Loucy (cell line): ENCODE data around the gene TXNDC17.

Source experiments
- H2AFZ ChIP-seq: fragments of 200-600 bp; sonication (generic); 2 replicates; pipeline ENCODE4 v1.6.0; 2016; ENCODE audit warnings: antibody characterized with exemption, mild to moderate bottlenecking, low read length, moderate library complexity
- H3F3A ChIP-seq: fragments of 200-600 bp; 2 replicates; pipeline ENCODE4 v1.6.0; 2016; ENCODE audit warnings: antibody characterized with exemption, low read depth, mild to moderate bottlenecking
- H3K27me3 ChIP-seq: fragments of 200-600 bp; sonication (generic); 2 replicates; pipeline ENCODE4 v1.6.1; 2014; ENCODE audit warnings: low read length, mild to moderate bottlenecking; ENCODE audit not compliant: insufficient read depth, poor library complexity, severe bottlenecking
- H3K36me3 ChIP-seq: fragments of 200-600 bp; sonication (generic); 2 replicates; pipeline ENCODE4 v1.6.1; 2016; ENCODE audit warnings: low read length; ENCODE audit not compliant: insufficient read depth
- H3K4me1 ChIP-seq: fragments of 200-600 bp; sonication (generic); 2 replicates; pipeline ENCODE4 v1.5.1; 2014; ENCODE audit warnings: low read length, mild to moderate bottlenecking; ENCODE audit not compliant: insufficient read depth, poor library complexity, severe bottlenecking
- H3K4me2 ChIP-seq: fragments of 200-600 bp; sonication (generic); 2 replicates; pipeline ENCODE4 v1.6.0; 2014; ENCODE audit warnings: antibody characterized with exemption, low read length, low read depth, mild to moderate bottlenecking; ENCODE audit not compliant: poor library complexity, severe bottlenecking
- H3K4me3 ChIP-seq: fragments of 200-600 bp; sonication (generic); 2 replicates; pipeline ENCODE4 v1.5.1; 2014; ENCODE audit warnings: low read length, mild to moderate bottlenecking, mixed read lengths; ENCODE audit not compliant: poor library complexity, severe bottlenecking
- H3K79me2 ChIP-seq: fragments of 200-600 bp; sonication (generic); 2 replicates; pipeline ENCODE4 v1.6.1; 2014; ENCODE audit warnings: low read length; ENCODE audit not compliant: insufficient read depth
- H3K9ac ChIP-seq: fragments of 200-600 bp; sonication (generic); 2 replicates; pipeline ENCODE4 v1.6.0; 2014; ENCODE audit warnings: mild to moderate bottlenecking, low read depth, low read length, moderate library complexity; ENCODE audit not compliant: poor library complexity, severe bottlenecking
- H3K9me2 ChIP-seq: fragments of 200-600 bp; sonication (generic); replicated peaks from 2 replicates; pipeline ENCODE4 v1.6.1; 2016; ENCODE audit warnings: low read depth, low read length, mixed read lengths
- H3K9me3 ChIP-seq: fragments of 200-600 bp; sonication (generic); 2 replicates; pipeline ENCODE4 v1.6.1; 2014; ENCODE audit warnings: mild to moderate bottlenecking, antibody characterized with exemption, low read length, low read depth; ENCODE audit not compliant: insufficient read depth
- H4K20me1 ChIP-seq: fragments of 200-600 bp; sonication (generic); 2 replicates; pipeline ENCODE4 v1.6.0; 2014; ENCODE audit warnings: antibody characterized with exemption, low read length, mild to moderate bottlenecking; ENCODE audit not compliant: insufficient read depth, poor library complexity, severe bottlenecking
- CTCF ChIP-seq: fragments of 200-600 bp; sonication (generic); conservative IDR thresholded peaks from 2 replicates; pipeline ENCODE4 v1.5.1; 2014; ENCODE audit warnings: mild to moderate bottlenecking, antibody characterized with exemption, low read length
- EZH2phosphoT487 ChIP-seq: fragments of 200-600 bp; IDR thresholded peaks from 2 replicates; pipeline ENCODE4 v1.6.1; 2018; ENCODE audit warnings: antibody characterized with exemption, mild to moderate bottlenecking, moderate library complexity, borderline replicate concordance

The TXNDC17 gene

GRCh38 chr17:6666557-6666956 lies 25.7 kb downstream of the TXNDC17 start:
- Histone ChIP-seq H3K4me1 (peaks cover 5% of the 10 kb centered on the region), H3K9me2 (no peaks in the 10 kb centered on the region), H3K36me3 (no peaks in the 10 kb centered on the region), H3K9me3 (no peaks in the 10 kb centered on the region), H3K27me3 (no peaks in the 10 kb centered on the region), H4K20me1 (no peaks in the 10 kb centered on the region), H3K9ac (no peak overlapping the region), H2AFZ (no peak overlapping the region), H3F3A (no peaks in the 10 kb centered on the region), H3K4me2 (no peak overlapping the region), H3K4me3 (no peak overlapping the region), H3K79me2 (no peaks in the 10 kb centered on the region)
- TF ChIP-seq EZH2phosphoT487 (no peak), CTCF (no peak)

- TF ChIP-seq CTCF (no peak), EZH2phosphoT487 (no peak)
- Histone ChIP-seq H3K4me2 (no peak overlapping the region), H3F3A (no peaks in the 10 kb centered on the region), H2AFZ (no peak overlapping the region), H4K20me1 (no peaks in the 10 kb centered on the region), H3K9me3 (no peaks in the 10 kb centered on the region), H3K4me1 (peaks cover 5% of the 10 kb centered on the region), H3K4me3 (no peak overlapping the region), H3K79me2 (no peaks in the 10 kb centered on the region), H3K27me3 (no peaks in the 10 kb centered on the region), H3K9ac (no peak overlapping the region), H3K9me2 (no peaks in the 10 kb centered on the region), H3K36me3 (no peaks in the 10 kb centered on the region)
These were observed 26.7 kb downstream of the TXNDC17 start for GRCh38 chr17:6667516-6667915.

- H3K4me3 ChIP-seq = no peak overlapping the region
- H3K79me2 ChIP-seq = no peaks in the 10 kb centered on the region
- no peak overlapping the region for H3K4me2 ChIP-seq
- no peaks in the 10 kb centered on the region for H3F3A ChIP-seq
- H2AFZ ChIP-seq = no peak overlapping the region
- H3K27me3 ChIP-seq = no peaks in the 10 kb centered on the region
- no peak overlapping the region for H3K9ac ChIP-seq
- no peaks in the 10 kb centered on the region for H3K9me3 ChIP-seq
- TF ChIP-seq EZH2phosphoT487 = no peak
- no peak for TF ChIP-seq CTCF
- H3K36me3 ChIP-seq = no peaks in the 10 kb centered on the region
- H3K9me2 ChIP-seq = no peaks in the 10 kb centered on the region
- peaks cover 5% of the 10 kb centered on the region for H3K4me1 ChIP-seq
- no peaks in the 10 kb centered on the region for H4K20me1 ChIP-seq
These were observed 27.4 kb downstream of the TXNDC17 start for GRCh38 chr17:6668219-6668618.
